ENCODE measurements around the gene FAM131A. TPM values are rescaled to one million over a fixed set of nuclear protein-coding genes. Genes with fewer than 3 reads are reported as not detected.

The FAM131A gene
- total RNA-seq, 1 experiment from 2014 or later = 23.0 TPM

DNA sequence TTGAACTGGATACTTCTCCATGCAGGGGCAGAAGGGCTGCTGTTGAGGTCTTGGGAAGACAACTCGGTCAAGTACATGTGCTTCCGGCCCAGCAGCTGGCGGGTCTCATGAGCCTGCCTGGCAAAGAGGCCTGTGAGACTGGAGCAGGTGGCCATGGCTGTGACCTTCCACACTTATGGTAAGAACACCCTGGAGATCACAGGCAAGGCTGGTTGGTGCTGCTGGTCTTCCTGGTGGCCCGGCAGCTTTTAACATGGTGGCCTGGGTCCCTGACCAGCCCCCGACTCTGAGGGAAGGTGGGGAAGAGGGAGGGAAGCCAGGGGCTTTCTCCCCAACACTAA is 57.9 kb downstream of the FAM131A start:
- ChIA-PET POLR2A (no interaction called here), CTCF (no interaction called here)
- no peak overlapping the region for H3K4me3 Mint-ChIP-seq
- 0 out of 2 replicates have a peak, but pooled peaks cover 3% of the 10 kb centered on the region for H3K4me1 Mint-ChIP-seq
- no peak overlapping the region for H3K27ac Mint-ChIP-seq
- H3K36me3 Mint-ChIP-seq = no peaks in the 10 kb centered on the region
- H3K27me3 Mint-ChIP-seq (ENCODE audit: low read depth) = no peaks in the 10 kb centered on the region; the same call in 1 of the 2 replicates
- H3K9me3 Mint-ChIP-seq = no peaks in the 10 kb centered on the region
- ATAC-seq (no peak), DNase-seq (ENCODE audit: low spot score) (no peak)
- TF ChIP-seq ZNF219 (CRISPR knock-in tag; IDR thresholded peaks at IDR 0.05; ENCODE audit: borderline replicate concordance) (no peak), ZNF396 (CRISPR knock-in tag; IDR thresholded peaks at IDR 0.05; ENCODE audit: borderline replicate concordance) (no peak), ZNF232 (CRISPR knock-in tag; IDR thresholded peaks at IDR 0.05) (no peak), CBFB (CRISPR knock-in tag; IDR thresholded peaks at IDR 0.05; ENCODE audit: low read depth) (no peak), ZNF423 (CRISPR knock-in tag; IDR thresholded peaks at IDR 0.05) (no peak), PRRX2 (CRISPR knock-in tag; IDR thresholded peaks at IDR 0.05) (no peak)
- TF ChIP-seq, protein P1, sequence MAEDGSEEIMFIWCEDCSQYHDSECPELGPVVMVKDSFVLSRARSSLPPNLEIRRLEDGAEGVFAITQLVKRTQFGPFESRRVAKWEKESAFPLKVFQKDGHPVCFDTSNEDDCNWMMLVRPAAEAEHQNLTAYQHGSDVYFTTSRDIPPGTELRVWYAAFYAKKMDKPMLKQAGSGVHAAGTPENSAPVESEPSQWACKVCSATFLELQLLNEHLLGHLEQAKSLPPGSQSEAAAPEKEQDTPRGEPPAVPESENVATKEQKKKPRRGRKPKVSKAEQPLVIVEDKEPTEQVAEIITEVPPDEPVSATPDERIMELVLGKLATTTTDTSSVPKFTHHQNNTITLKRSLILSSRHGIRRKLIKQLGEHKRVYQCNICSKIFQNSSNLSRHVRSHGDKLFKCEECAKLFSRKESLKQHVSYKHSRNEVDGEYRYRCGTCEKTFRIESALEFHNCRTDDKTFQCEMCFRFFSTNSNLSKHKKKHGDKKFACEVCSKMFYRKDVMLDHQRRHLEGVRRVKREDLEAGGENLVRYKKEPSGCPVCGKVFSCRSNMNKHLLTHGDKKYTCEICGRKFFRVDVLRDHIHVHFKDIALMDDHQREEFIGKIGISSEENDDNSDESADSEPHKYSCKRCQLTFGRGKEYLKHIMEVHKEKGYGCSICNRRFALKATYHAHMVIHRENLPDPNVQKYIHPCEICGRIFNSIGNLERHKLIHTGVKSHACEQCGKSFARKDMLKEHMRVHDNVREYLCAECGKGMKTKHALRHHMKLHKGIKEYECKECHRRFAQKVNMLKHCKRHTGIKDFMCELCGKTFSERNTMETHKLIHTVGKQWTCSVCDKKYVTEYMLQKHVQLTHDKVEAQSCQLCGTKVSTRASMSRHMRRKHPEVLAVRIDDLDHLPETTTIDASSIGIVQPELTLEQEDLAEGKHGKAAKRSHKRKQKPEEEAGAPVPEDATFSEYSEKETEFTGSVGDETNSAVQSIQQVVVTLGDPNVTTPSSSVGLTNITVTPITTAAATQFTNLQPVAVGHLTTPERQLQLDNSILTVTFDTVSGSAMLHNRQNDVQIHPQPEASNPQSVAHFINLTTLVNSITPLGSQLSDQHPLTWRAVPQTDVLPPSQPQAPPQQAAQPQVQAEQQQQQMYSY (CRISPR knock-in tag; IDR thresholded peaks at IDR 0.05) = no peak

Other genes starting within 250 kb of the FAM131A start
- not detected in 3 replicates for gene HTR3E, start 240.5 kb upstream of the FAM131A start, total RNA-seq (2021)
- gene EIF2B5, start 202.2 kb upstream of the FAM131A start, total RNA-seq (2021) = 36.6 to 42.3 TPM (median 38.0 TPM) in 3 replicates
- 64.5 to 76.2 TPM (median 66.5 TPM) in 3 replicates for gene DVL3, start 182.2 kb upstream of the FAM131A start, total RNA-seq (2021)
- 370 to 399 TPM (median 383 TPM) in 3 replicates for gene AP2M1, start 162.7 kb upstream of the FAM131A start, total RNA-seq (2021)
- 49.7 to 63.6 TPM (median 50.0 TPM) in 3 replicates for gene ABCF3, start 151.4 kb upstream of the FAM131A start, total RNA-seq (2021)
- 0.44 to 0.57 TPM (median 0.55 TPM) in 3 replicates for gene VWA5B2, start 108.0 kb upstream of the FAM131A start, total RNA-seq (2021)
- 57.3 to 60.0 TPM (median 58.7 TPM) in 3 replicates for gene ALG3, start 88.6 kb upstream of the FAM131A start, total RNA-seq (2021)
- gene EEF1AKMT4, start 87.9 kb upstream of the FAM131A start, total RNA-seq (2021) = 11.3 to 11.8 TPM (median 11.4 TPM) in 3 replicates
- 10.5 to 13.1 TPM (median 11.5 TPM) in 3 replicates for gene CAMK2N2, start 76.0 kb upstream of the FAM131A start, total RNA-seq (2021)
- 0.46 to 1.2 TPM (median 0.64 TPM) in 3 replicates for gene ECE2, start 61.6 kb upstream of the FAM131A start, total RNA-seq (2021)
- 303 to 359 TPM (median 320 TPM) in 3 replicates for gene PSMD2, start 38.4 kb upstream of the FAM131A start, total RNA-seq (2021)
- 411 to 557 TPM (median 439 TPM) in 3 replicates for gene EIF4G1, start 23.0 kb upstream of the FAM131A start, total RNA-seq (2021)
- 15.7 to 22.6 TPM (median 17.0 TPM) in 3 replicates for gene CLCN2, start 24.0 kb downstream of the FAM131A start, total RNA-seq (2021)
- gene POLR2H, start 24.1 kb downstream of the FAM131A start, total RNA-seq (2021) = 117 to 133 TPM (median 118 TPM) in 3 replicates
- 0.55 to 1.4 TPM (median 1.0 TPM) in 3 replicates for gene THPO, start 40.6 kb downstream of the FAM131A start, total RNA-seq (2021)
- gene CHRD, start 42.5 kb downstream of the FAM131A start, total RNA-seq (2021) = 1.3 to 2.7 TPM (median 1.8 TPM) in 3 replicates
- 5.3 to 11.4 TPM (median 6.3 TPM) in 3 replicates for gene EPHB3, start 224.2 kb downstream of the FAM131A start, total RNA-seq (2021)

Measured in WTC11 (cell line).